Measurements from ENCODE around the gene MARF1. TPM values are rescaled to one million over a fixed set of nuclear protein-coding genes. Genes with fewer than 3 reads are reported as not detected.
A peak's percentile ranks its signal among the peaks of the same experiment; 100 is the strongest.
"Not testable (repeated sequence)": the region's sequence is repeated elsewhere in the genome, so short reads cannot be mapped to it uniquely, and the experiment has no call there.

Gene MARF1
- total RNA-seq, 2 experiments from 2014 or later = 111 to 114 TPM

DNA sequence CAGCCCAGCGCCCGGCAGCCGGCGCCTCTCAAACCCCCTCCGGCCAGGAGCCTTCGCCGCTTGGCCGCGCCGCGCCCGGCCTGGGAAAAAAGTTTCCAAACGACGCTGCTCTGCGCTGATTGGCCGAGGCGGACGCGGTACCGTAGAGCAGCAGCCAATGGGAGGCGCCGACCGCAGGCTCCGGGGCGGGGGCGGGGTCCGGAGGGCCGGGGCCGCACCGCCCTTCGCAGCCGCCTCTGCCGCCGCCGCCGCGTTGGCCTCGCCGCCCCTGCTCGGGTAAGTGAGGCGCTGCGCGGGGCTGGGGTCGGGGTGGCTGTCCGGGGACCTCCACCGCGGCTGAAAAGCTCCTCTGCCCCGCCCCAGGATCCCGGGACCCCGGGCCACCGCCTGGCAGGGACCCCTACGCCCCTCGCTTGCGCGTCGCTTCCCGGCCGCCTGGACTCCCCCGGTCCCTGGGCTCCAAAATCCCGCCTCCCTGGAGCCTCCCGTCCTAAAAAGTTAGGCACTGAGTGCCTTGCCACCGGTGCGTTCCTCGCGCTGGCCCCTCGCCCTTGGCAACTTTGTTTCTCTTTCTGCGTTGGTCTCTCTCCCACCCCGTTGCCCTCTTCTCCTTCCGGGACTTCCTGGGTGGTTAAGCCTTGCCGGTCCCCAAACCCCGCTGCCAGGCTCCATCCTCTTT is 7.2 kb upstream of the MARF1 start, which contains the start of gene NDE1:
Gene NDE1, plus strand, starts transcription at position 227 of the 679 bp plus-strand sequence. CDS start 14,534 bp downstream, outside the sequence.
- DNase-seq = peak; percentile 86
- Mint-ChIP-seq H3K9me3 (no peaks in the 10 kb centered on the region), H3K27ac (peak within 1 kb of the TSS; percentile 100), H3K36me3 (peaks cover 17% of the 10 kb centered on the region), H3K4me1 (peaks cover 28% of the 10 kb centered on the region), H3K4me3 (peak within 1 kb of the TSS; percentile 100), H3K27me3 (no peaks in the 10 kb centered on the region)
- peak; percentile 96 for ATAC-seq (ENCODE audit: low read depth)
- POLR2A ChIA-PET = interaction anchor here (1.0 to 1.9 kb wide), 4 partner anchors 7 to 22 kb away, joined by 3 to 9 read pairs (median 6); partner anchors contain the start of gene MARF1

DNA sequence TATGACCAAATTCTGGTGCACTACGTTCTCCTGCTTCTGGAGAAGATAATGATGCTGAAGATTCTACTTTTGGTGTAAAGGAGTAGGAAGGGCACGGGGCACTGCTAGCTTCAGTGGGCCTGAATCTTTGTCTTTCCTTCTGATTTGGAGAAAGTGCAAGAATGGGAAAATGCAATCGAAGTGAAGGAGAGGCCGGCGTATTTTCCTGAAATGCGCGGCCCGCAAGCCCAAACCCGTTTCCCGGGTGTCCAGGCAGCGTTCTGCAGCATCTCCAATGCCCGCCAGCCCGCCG is 6.7 kb upstream of the MARF1 start:
- Mint-ChIP-seq H3K4me1 (peaks cover 28% of the 10 kb centered on the region), H3K9me3 (no peaks in the 10 kb centered on the region), H3K36me3 (peaks cover 16% of the 10 kb centered on the region), H3K4me3 (peak overlapping the region; percentile 85), H3K27ac (peak overlapping the region; percentile 82), H3K27me3 (no peaks in the 10 kb centered on the region)
- DNase-seq (no peak), ATAC-seq (ENCODE audit: low read depth) (no peak)
- POLR2A ChIA-PET = interaction anchor here (0.6 to 1.9 kb wide), 3 partner anchors 10 to 22 kb away, joined by 3 to 6 read pairs (median 5); no protein-coding TSS in a partner anchor

DNA sequence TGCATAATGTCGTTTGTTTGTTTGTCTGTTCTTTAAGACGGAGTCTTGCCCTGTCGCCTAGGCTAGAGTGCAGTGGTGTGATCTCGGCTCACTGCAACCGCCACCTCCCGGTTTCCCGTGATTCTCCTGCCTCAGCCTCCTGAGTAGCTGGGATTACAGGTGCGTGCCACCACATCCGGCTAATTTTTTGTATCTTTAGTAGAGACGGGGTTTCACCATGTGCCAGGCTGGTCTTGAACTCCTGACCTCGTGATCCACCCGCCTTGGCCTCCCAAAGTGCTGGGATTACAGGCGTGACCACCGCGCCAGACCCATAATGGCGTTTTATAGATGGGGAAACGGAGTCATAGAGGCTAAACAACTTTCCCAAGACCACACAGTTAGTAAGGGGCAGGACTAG is 6.4 kb upstream of the MARF1 start:
- POLR2A ChIA-PET = interaction anchor here (0.6 to 1.6 kb wide), 2 partner anchors 10 to 12 kb away, joined by 3 to 5 read pairs; no protein-coding TSS in a partner anchor
- Mint-ChIP-seq H3K36me3 (peaks cover 16% of the 10 kb centered on the region), H3K4me1 (peaks cover 30% of the 10 kb centered on the region), H3K4me3 (peak overlapping the region; percentile 85), H3K27ac (peak overlapping the region; percentile 82)
- not testable (repeated sequence) for ATAC-seq (ENCODE audit: low read depth); H3K27me3 Mint-ChIP-seq; DNase-seq; H3K9me3 Mint-ChIP-seq

DNA sequence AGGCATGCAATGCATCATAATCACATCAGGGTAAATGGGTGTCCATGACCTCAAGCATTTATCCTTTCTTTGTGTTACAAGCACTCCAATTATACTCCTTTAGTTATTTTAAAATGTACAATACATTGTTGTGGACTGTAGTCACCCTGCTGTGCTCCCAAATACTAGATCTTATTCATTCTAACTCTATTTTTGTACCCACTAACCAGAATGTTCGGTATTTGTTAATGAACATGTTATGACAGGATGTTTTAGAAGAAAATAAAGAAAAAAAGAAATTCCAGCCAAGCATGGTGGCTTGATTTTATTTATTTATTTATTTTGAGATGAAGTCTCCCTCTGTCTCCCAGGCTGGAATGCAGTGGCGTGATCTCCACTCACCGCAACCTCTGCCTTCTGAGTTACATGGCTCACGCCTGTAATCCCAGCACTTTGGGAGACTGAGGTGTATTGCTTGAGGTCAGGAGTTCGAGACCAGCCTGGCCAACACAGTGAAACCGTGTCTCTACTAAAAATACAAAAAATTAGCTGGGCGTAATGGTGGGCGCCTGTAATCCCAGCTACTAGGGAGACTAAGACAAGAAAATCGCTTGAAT is 5.3 kb upstream of the MARF1 start:
- Mint-ChIP-seq H3K9me3 (no peaks in the 10 kb centered on the region), H3K27ac (no peak overlapping the region), H3K36me3 (peaks cover 12% of the 10 kb centered on the region), H3K27me3 (no peaks in the 10 kb centered on the region), H3K4me3 (no peak overlapping the region), H3K4me1 (peaks cover 29% of the 10 kb centered on the region)
- DNase-seq = no peak
- no peak for ATAC-seq (ENCODE audit: low read depth)
- POLR2A ChIA-PET = no interaction called here

DNA sequence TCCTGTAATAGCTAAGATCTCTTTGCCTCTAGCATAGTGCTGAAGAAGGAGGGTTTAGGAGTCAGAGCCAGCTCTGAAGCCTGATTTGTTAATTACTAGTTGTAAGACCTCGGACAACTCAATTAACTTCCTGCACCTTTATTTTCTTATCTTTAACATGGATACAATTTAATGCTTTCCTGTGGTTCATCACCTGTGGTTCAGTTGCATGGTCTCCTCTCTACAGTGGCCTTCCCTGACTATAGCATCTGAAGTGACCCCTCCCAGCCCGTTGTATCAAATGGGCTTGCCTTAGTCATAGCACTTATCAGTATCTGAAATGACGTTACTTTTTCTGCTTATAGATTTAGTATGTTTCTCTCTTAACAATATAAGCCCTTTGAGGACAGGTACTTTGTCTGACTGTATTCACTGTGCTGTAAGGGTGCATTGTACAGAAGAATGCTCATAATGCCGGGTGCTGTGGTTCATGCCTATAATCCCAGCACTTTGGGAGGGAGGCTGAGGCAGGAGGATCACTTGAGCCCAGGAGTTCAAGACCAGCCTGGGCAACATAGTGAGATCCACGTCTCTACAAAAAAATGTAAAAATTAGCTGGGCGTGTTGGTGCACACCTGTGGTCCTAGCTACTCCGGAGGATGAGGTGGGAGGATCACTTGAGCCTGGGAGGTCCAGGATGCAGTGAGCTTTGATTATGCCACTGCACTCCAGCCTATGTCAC is 4.5 kb upstream of the MARF1 start:
- Mint-ChIP-seq H3K4me3 (no peak overlapping the region), H3K9me3 (no peaks in the 10 kb centered on the region), H3K4me1 (peaks cover 22% of the 10 kb centered on the region), H3K27ac (no peak overlapping the region), H3K27me3 (no peaks in the 10 kb centered on the region), H3K36me3 (peaks cover 4% of the 10 kb centered on the region)
- ATAC-seq (ENCODE audit: low read depth) (no peak), DNase-seq (no peak)
- POLR2A ChIA-PET = no interaction called here

DNA sequence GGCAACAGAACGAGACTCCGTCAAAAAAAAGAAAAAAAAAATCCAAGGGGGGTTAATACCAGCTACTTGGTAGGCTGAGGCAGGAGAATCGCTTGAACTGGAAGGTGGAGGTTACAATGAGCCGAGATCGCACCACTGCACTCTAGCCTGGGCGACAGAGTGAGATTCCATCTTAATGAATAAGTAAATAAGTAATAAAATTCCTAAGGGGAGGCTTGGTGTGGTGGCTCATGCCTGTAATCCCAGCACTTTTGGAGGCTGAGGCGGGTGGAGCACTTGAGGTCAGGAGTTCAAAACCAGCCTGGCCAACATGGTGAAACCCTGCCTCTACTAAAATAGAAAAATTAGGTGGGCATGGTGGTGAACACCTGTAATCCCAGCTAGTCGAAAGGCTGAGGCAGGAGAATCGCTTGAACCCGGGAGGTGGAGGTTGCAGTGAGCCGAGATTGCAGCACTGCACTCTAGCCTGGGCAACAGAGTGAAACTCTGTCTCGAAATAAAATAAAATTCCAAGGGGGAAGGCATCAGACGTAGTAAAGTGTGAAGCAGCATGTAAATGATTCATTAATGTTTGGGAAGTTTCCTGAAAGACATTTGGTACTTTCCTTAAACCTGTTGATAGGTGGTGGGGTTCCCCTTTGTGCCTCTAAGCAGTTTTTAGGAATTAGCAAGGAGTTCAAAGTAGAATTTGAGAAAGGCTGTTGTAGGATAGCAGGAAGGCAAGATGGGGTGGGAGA is 3.8 kb upstream of the MARF1 start:
- H3K27me3 Mint-ChIP-seq; H3K27ac Mint-ChIP-seq; DNase-seq; POLR2A ChIA-PET; ATAC-seq (ENCODE audit: low read depth); H3K36me3 Mint-ChIP-seq; H3K9me3 Mint-ChIP-seq; H3K4me3 Mint-ChIP-seq: not testable (repeated sequence)
- peaks cover 27% of the 10 kb centered on the region for H3K4me1 Mint-ChIP-seq

DNA sequence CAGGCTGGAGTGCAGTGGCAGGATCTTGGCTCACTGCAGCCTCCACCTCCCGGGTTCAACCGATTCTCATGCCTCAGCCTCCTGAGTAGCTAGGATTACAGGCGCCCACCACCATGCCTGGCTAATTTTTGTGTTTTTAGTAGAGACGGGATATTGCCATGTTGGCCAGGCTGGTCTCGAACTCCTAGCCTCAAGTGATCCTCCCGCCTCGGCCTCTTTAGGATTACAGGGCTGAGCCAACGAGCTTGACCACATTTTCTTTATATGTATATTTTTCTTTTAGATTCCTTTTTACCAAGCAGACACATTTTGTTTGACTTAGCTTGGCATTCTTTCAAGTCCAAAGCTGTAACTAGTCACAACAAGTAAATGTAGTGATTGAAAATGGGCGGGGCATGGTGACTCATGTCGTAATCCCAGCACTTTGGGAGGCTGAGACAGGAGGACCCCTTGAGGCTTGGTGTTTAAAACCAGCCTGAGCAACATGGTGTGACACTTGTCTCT is 2.1 kb upstream of the MARF1 start:
- H3K27ac Mint-ChIP-seq; DNase-seq; H3K4me3 Mint-ChIP-seq; H3K27me3 Mint-ChIP-seq; H3K36me3 Mint-ChIP-seq; H3K9me3 Mint-ChIP-seq; ATAC-seq (ENCODE audit: low read depth): not testable (repeated sequence)
- H3K4me1 Mint-ChIP-seq = peaks cover 38% of the 10 kb centered on the region
- POLR2A ChIA-PET = interaction anchor here (1.2 kb wide), 1 partner anchor 218 kb away, joined by 6 read pairs; no protein-coding TSS in a partner anchor

DNA sequence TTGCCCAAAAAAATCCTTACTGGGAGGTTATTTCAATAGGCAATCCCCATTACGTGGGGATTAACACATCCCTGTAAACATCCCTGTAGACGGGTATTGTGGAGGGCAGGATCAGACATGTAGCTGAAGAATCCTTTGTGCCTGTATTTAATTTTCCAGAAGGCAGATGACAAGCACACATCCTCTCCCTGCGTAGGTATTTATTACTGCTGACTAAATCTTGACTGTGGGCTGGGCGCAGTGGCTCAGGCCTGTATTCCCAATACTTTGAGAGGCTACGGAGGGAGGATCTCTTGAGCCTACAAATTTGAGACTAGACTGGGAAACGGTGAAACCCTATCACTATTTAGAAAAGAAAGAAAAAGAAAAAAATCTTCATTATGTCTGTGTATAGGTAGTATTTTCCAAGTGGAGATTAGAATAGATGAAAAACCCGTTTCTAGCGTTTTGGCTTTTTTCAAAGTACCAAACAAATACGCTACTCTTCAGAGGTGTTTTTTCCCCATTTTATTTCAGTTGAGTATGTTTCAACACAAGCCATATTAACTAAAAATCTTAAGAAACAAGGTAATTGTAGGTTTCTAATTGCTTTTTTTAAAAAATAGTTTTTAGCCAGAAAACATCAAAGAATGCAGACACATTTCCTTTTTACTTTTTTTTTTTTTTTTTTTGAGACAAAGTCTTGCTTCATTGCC is 1.5 kb upstream of the MARF1 start:
- peak overlapping the region; percentile 94 for H3K4me3 Mint-ChIP-seq
- peak overlapping the region; percentile 96 for H3K27ac Mint-ChIP-seq
- peaks cover 38% of the 10 kb centered on the region for H3K4me1 Mint-ChIP-seq
- no peaks in the 10 kb centered on the region for H3K9me3 Mint-ChIP-seq
- H3K27me3 Mint-ChIP-seq = no peaks in the 10 kb centered on the region
- ATAC-seq (ENCODE audit: low read depth) (no peak), DNase-seq (no peak)
- POLR2A ChIA-PET = interaction anchor here (1.2 to 3.4 kb wide), 6 partner anchors 15 to 217 kb away, joined by 6 to 35 read pairs (median 16); no protein-coding TSS in a partner anchor
- H3K36me3 Mint-ChIP-seq = peaks cover 5% of the 10 kb centered on the region

DNA sequence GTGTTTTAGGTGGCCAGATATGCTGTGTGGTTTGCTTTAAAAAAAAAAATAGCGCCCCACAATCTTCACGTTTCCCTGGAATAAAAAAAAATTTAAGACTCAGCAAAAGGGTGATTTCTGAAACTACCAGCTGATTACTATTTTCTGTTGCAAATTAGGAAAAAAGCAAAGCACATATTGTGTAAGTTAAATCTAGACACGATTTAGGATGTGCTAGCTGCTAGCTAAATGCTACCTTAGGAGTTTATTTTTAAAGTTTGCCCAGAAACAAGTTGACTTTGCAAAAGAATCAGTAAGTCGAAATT is 944 bp upstream of the MARF1 start:
- Mint-ChIP-seq H3K4me1 (peaks cover 39% of the 10 kb centered on the region), H3K27me3 (no peaks in the 10 kb centered on the region)

DNA sequence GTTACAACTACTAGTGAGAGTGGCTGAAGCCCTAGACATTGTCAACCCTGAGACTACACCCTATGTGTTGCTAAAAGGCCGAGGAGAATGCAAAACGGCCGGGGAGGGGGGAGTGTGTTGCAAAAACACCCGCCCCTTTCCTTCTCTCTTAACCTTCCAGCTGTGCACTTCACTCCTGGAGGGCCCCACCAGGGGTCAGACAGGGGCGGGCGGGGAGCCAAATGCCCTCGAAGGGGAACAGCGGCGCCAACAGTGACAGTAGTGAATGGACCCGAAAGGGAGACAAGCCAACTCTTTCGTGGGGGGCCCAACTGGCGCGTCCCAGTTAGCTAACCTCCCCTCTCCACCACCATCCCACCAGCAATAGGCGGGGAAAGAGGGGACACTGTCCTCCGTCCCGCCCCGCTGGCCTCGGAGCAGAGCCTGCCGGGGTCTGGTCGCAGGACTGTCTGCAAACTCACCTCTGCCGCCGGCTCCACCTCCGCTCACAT is 352 bp downstream of the MARF1 start:
- H3K9me3 Mint-ChIP-seq = no peaks in the 10 kb centered on the region
- peaks cover 18% of the 10 kb centered on the region for H3K36me3 Mint-ChIP-seq
- POLR2A ChIA-PET = interaction anchor here (0.6 to 3.4 kb wide), 21 partner anchors 8 to 501 kb away, joined by 3 to 35 read pairs (median 5); partner anchors contain the start of gene CEP20
- ATAC-seq (ENCODE audit: low read depth) = peak; percentile 81
- H3K27me3 Mint-ChIP-seq = no peaks in the 10 kb centered on the region
- peaks cover 46% of the 10 kb centered on the region for H3K4me1 Mint-ChIP-seq
- peak overlapping the region; percentile 94 for H3K4me3 Mint-ChIP-seq
- peak; percentile 82 for DNase-seq
- H3K27ac Mint-ChIP-seq = peak overlapping the region; percentile 96

More for the DNA sequence above, 944 bp upstream of the MARF1 start:
- POLR2A ChIA-PET = interaction anchor here (1.2 to 3.4 kb wide), 10 partner anchors 9 to 245 kb away, joined by 3 to 35 read pairs (median 10); partner anchors contain the start of gene CEP20
- Mint-ChIP-seq H3K9me3 (no peaks in the 10 kb centered on the region), H3K4me3 (peak overlapping the region; percentile 94), H3K27ac (peak overlapping the region; percentile 96), H3K36me3 (peaks cover 9% of the 10 kb centered on the region)
- ATAC-seq (ENCODE audit: low read depth) = no peak
- no peak for DNase-seq

DNA sequence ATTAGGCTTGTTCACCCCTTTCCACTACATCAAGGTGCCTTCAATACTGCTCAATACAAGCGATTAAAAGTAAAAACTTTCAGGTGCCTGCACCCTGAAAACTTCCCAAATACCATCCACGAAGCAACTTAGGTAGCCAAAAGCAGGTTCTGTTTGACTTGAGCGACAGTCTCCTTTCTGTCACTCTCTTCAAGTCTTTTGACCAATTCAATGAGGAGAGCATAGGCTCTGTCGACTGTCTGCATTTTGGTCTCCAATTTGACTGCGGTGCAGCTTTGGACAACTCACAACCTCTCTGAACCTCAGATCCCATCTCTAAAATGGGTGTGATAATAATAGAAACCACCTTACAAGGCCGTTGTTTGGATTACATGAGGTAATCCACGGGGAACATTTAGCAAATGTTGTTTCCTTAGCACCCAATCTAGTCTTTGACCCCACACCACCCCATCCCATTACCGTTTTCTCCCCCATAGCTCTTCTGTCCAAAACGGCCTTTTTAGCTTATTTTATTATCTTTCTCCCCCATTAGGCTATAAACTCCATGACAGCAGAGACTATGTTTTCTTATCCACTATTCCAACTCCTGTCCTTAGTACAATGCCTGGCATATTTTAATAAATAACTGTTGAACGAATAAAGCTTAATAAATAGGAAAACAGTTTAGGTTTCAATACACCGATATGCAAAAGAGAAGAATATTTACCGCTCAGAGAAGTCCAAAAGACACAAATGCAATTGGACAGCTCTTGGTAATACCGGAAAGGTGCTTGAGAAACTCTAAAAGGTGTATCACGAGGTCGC is 999 bp downstream of the MARF1 start:
- ATAC-seq (ENCODE audit: low read depth) (no peak), DNase-seq (no peak)
- POLR2A ChIA-PET = interaction anchor here (0.6 to 3.4 kb wide), 15 partner anchors 8 to 579 kb away, joined by 3 to 35 read pairs (median 9); no protein-coding TSS in a partner anchor
- H3K36me3 Mint-ChIP-seq = peaks cover 22% of the 10 kb centered on the region
- H3K4me1 Mint-ChIP-seq = peaks cover 50% of the 10 kb centered on the region
- H3K27me3 Mint-ChIP-seq = no peaks in the 10 kb centered on the region
- peak overlapping the region; percentile 96 for H3K27ac Mint-ChIP-seq
- peak overlapping the region; percentile 94 for H3K4me3 Mint-ChIP-seq
- no peaks in the 10 kb centered on the region for H3K9me3 Mint-ChIP-seq
